Measurements from ENCODE around the gene MMP24.
"Not testable (repeated sequence)": the region's sequence is repeated elsewhere in the genome, so short reads cannot be mapped to it uniquely, and the experiment has no call there.

MMP24 gene

GRCh38 chr20:35190556-35190955, 35.9 kb upstream of the MMP24 start:
- Histone ChIP-seq H3K27ac (no peak overlapping the region), H3K4me3 (no peak overlapping the region)
- DNase-seq (ENCODE audit: low spot score), result no peak
- TF ChIP-seq CTCF (IDR thresholded peaks at IDR 0.05), result no peak

- no peak overlapping the region for H3K27ac ChIP-seq
Observed at GRCh38 chr20:35191419-35192117, 34.9 kb upstream of the MMP24 start.

GRCh38 chr20:35192118-35192872, 34.2 kb upstream of the MMP24 start:
- TF ChIP-seq CTCF (IDR thresholded peaks at IDR 0.05), result no peak
- Histone ChIP-seq H3K4me3 (no peak overlapping the region), H3K27ac (no peak overlapping the region)
- no peak for DNase-seq (ENCODE audit: low spot score)

More at GRCh38 chr20:35191419-35192117, 34.9 kb upstream of the MMP24 start:
- TF ChIP-seq CTCF (IDR thresholded peaks at IDR 0.05), result no peak
- DNase-seq (ENCODE audit: low spot score), result no peak
- H3K4me3 ChIP-seq, result no peak overlapping the region

GRCh38 chr20:35193031-35193791, 33.3 kb upstream of the MMP24 start:
- not testable (repeated sequence) for DNase-seq (ENCODE audit: low spot score)

GRCh38 chr20:35196313-35196712, 30.2 kb upstream of the MMP24 start:
- no peak for DNase-seq (ENCODE audit: low spot score)
- Histone ChIP-seq H3K4me3 (no peak overlapping the region), H3K27ac (no peak overlapping the region)
- TF ChIP-seq CTCF (IDR thresholded peaks at IDR 0.05), result no peak

More at GRCh38 chr20:35193031-35193791, 33.3 kb upstream of the MMP24 start:
- not testable (repeated sequence) for H3K4me3 ChIP-seq, H3K27ac ChIP-seq

GRCh38 chr20:35199740-35200139, 26.8 kb upstream of the MMP24 start:
- no peak for TF ChIP-seq CTCF (IDR thresholded peaks at IDR 0.05)
- no peak overlapping the region for H3K4me3 ChIP-seq
- H3K27ac ChIP-seq, result no peak overlapping the region
- no peak for DNase-seq (ENCODE audit: low spot score)

GRCh38 chr20:35200267-35200666, 26.2 kb upstream of the MMP24 start:
- DNase-seq (ENCODE audit: low spot score), result no peak
- no peak for TF ChIP-seq CTCF (IDR thresholded peaks at IDR 0.05)
- no peak overlapping the region for H3K27ac ChIP-seq

GRCh38 chr20:35201467-35201866, 25.0 kb upstream of the MMP24 start:
- not testable (repeated sequence) for H3K27ac ChIP-seq; DNase-seq (ENCODE audit: low spot score); H3K4me3 ChIP-seq

More at GRCh38 chr20:35200267-35200666, 26.2 kb upstream of the MMP24 start:
- H3K4me3 ChIP-seq, result no peak overlapping the region
